GM23338 (cell line): ENCODE measurements around the gene USP20. TPM values are rescaled to one million over a fixed set of nuclear protein-coding genes. Genes with fewer than 3 reads are reported as not detected.

Source experiments
- ATAC-seq: fragments of 200-7000 bp; cut with Tn5 transposase; 3 replicates; pipeline ENCODE4 v1.9.1; 2020
- DNase-seq: peaks from one replicate; pipeline ENCODE4 v3.0.0-alpha.2; 2015; ENCODE audit warnings: low spot score
- H2AFZ ChIP-seq: fragments of 200-600 bp; sonication (generic); 2 replicates; pipeline ENCODE4 v1.8.0; 2016; ENCODE audit warnings: antibody characterized with exemption, mild to moderate bottlenecking, moderate library complexity
- H3F3A ChIP-seq: fragments of 200-600 bp; sonication (generic); replicated peaks from 2 replicates; pipeline ENCODE4 v1.8.0; 2017; ENCODE audit warnings: antibody characterized with exemption, mixed run types, low read depth
- H3K27ac ChIP-seq: fragments of 200-600 bp; sonication (generic); 2 replicates; pipeline ENCODE4 v1.6.1; 2016; ENCODE audit warnings: low read depth
- H3K27me3 ChIP-seq: fragments of 200-600 bp; sonication (generic); 2 replicates; pipeline ENCODE4 v1.8.0; 2016; ENCODE audit warnings: mild to moderate bottlenecking, mixed run types, moderate library complexity; ENCODE audit not compliant: insufficient read depth
- H3K36me3 ChIP-seq: fragments of 200-600 bp; sonication (generic); 2 replicates; pipeline ENCODE4 v1.8.0; 2016; ENCODE audit warnings: mild to moderate bottlenecking; ENCODE audit not compliant: insufficient read depth
- H3K4me1 ChIP-seq: fragments of 200-600 bp; sonication (generic); 2 replicates; pipeline ENCODE4 v1.8.0; 2016; ENCODE audit warnings: mild to moderate bottlenecking, moderate library complexity; ENCODE audit not compliant: insufficient read depth
- H3K4me2 ChIP-seq: fragments of 200-600 bp; sonication (generic); 2 replicates; pipeline ENCODE4 v1.7.1; 2017; ENCODE audit warnings: mixed run types
- H3K4me3 ChIP-seq: fragments of 200-600 bp; sonication (generic); 2 replicates; pipeline ENCODE4 v1.6.1; 2016; ENCODE audit warnings: mixed run types
- H3K79me2 ChIP-seq: fragments of 200-600 bp; sonication (generic); replicated peaks from 2 replicates; pipeline ENCODE4 v1.8.0; 2017; ENCODE audit warnings: mild to moderate bottlenecking; ENCODE audit not compliant: insufficient read depth
- H3K9me2 ChIP-seq: fragments of 200-600 bp; sonication (generic); 2 replicates; pipeline ENCODE4 v1.8.0; 2017; ENCODE audit not compliant: insufficient read depth
- H4K20me1 ChIP-seq: fragments of 200-600 bp; sonication (generic); replicated peaks from 2 replicates; pipeline ENCODE4 v1.8.0; 2017; ENCODE audit warnings: mild to moderate bottlenecking; ENCODE audit not compliant: insufficient read depth
- H3K27ac Mint-ChIP-seq: 2 replicates; pipeline ENCODE4 v1.8.0; 2020; ENCODE audit warnings: inconsistent platforms, mild to moderate bottlenecking, moderate library complexity, mixed read lengths
- H3K27me3 Mint-ChIP-seq: 3 replicates; pipeline ENCODE4 v1.8.0; 2022; ENCODE audit warnings: low read depth, mild to moderate bottlenecking, moderate library complexity, mixed read lengths, inconsistent platforms; ENCODE audit not compliant: insufficient read depth, poor library complexity
- H3K36me3 Mint-ChIP-seq: 3 replicates; pipeline ENCODE4 v1.8.0; 2021; ENCODE audit warnings: low read depth, mild to moderate bottlenecking, inconsistent platforms, moderate library complexity, mixed read lengths
- H3K4me1 Mint-ChIP-seq: 3 replicates; pipeline ENCODE4 v1.8.0; 2020; ENCODE audit warnings: mild to moderate bottlenecking, inconsistent platforms, mixed read lengths
- H3K4me3 Mint-ChIP-seq: 3 replicates; pipeline ENCODE4 v1.8.0; 2021; ENCODE audit warnings: moderate library complexity, mild to moderate bottlenecking, inconsistent platforms, mixed read lengths
- H3K9me3 Mint-ChIP-seq: 3 replicates; pipeline ENCODE4 v1.8.0; 2020; ENCODE audit warnings: moderate library complexity, mild to moderate bottlenecking, inconsistent platforms, mixed read lengths
- CREB1 ChIP-seq: fragments of 250-450 bp; sonication (Bioruptor Pico); IDR thresholded peaks from 2 replicates; pipeline ENCODE4 v1.5.0; 2020; ENCODE audit warnings: low read depth, mild to moderate bottlenecking, moderate library complexity
- CTCF ChIP-seq, 2 experiments: fragments of 200-600 bp in 1 of 2; sonication (generic) in 1 of 2; conservative IDR thresholded peaks; 2 replicates each; pipeline versions ENCODE4 v1.5.1 to v1.6.1; 2016 to 2017; ENCODE audit warnings: antibody characterized with exemption in 2 of 2, low read depth in 2 of 2, mild to moderate bottlenecking in 2 of 2, moderate library complexity in 1 of 2
- EZH2 ChIP-seq: fragments of 200-600 bp; sonication (generic); IDR thresholded peaks from one replicate; pipeline ENCODE4 v1.8.0; 2017; ENCODE audit warnings: antibody characterized with exemption, mild to moderate bottlenecking, low read depth; ENCODE audit not compliant: unreplicated experiment
- EZH2phosphoT487 ChIP-seq: fragments of 200-600 bp; sonication (generic); IDR thresholded peaks from one replicate; pipeline ENCODE4 v1.8.1; 2018; ENCODE audit warnings: antibody characterized with exemption; ENCODE audit not compliant: unreplicated experiment
- JUNB ChIP-seq: IDR thresholded peaks from one replicate; pipeline ENCODE4 v1.6.1; 2016; ENCODE audit warnings: antibody characterized with exemption; ENCODE audit not compliant: unreplicated experiment
- NANOG ChIP-seq: IDR thresholded peaks from 2 replicates; pipeline ENCODE4 v1.6.1; 2016; ENCODE audit warnings: antibody characterized with exemption, borderline replicate concordance
- STAT1 ChIP-seq: IDR thresholded peaks from one replicate; pipeline ENCODE4 v1.6.1; 2016; ENCODE audit warnings: antibody characterized with exemption; ENCODE audit not compliant: unreplicated experiment
- ZNF114 ChIP-seq: fragments of 250-450 bp; sonication (Bioruptor Pico); IDR thresholded peaks from 2 replicates; pipeline ENCODE4 v1.5.0; 2020; ENCODE audit warnings: mild to moderate bottlenecking, moderate library complexity
- ZNF331 ChIP-seq: fragments of 250-450 bp; sonication (Bioruptor Pico); IDR thresholded peaks from 2 replicates; pipeline ENCODE4 v1.5.0; 2020; ENCODE audit warnings: low read depth, mild to moderate bottlenecking, moderate library complexity
- ZNF462 ChIP-seq: fragments of 250-450 bp; sonication (Bioruptor Pico); IDR thresholded peaks from 2 replicates; pipeline ENCODE4 v1.5.0; 2020; ENCODE audit warnings: mild to moderate bottlenecking, moderate library complexity
- polyA plus RNA-seq: library from polyadenylated mRNA; unstranded; fragments of >200 nt; fragmentation: Nextera tagmentation; extraction: Ambion mirVana; gene quantifications from 2 replicates; pipeline ENCODE4 v1.2.1, GENCODE V29; 2016
- total RNA-seq: library from RNA; depleted of rRNA; stranded (reverse); fragments of >200 nt; shearing (Covaris generic); gene quantifications from 2 replicates; pipeline ENCODE4 v1.2.3, GENCODE V29; 2014

Gene USP20
- total and polyA plus RNA-seq, 2 experiments from 2014 or later = 10.4 to 13.0 TPM

- H3K4me3 Mint-ChIP-seq = no peak overlapping the region
- Histone ChIP-seq H3K4me1 (no peaks in the 10 kb centered on the region), H2AFZ (no peak overlapping the region), H3K79me2 (no peaks in the 10 kb centered on the region), H3F3A (no peaks in the 10 kb centered on the region), H3K9me2 (no peaks in the 10 kb centered on the region), H3K36me3 (no peaks in the 10 kb centered on the region), H3K27me3 (no peaks in the 10 kb centered on the region), H3K4me3 (no peak overlapping the region), H3K4me2 (no peak overlapping the region), H4K20me1 (no peaks in the 10 kb centered on the region), H3K27ac (no peak overlapping the region)
- no peaks in the 10 kb centered on the region; the same call in 2 of the 3 replicates for H3K4me1 Mint-ChIP-seq
- peaks cover 2% of the 10 kb centered on the region; the same call in 1 of the 3 replicates for H3K36me3 Mint-ChIP-seq
- H3K27ac Mint-ChIP-seq = no peak overlapping the region
- DNase-seq = no peak
- H3K9me3 Mint-ChIP-seq = no peaks in the 10 kb centered on the region
- TF ChIP-seq EZH2phosphoT487 (no peak), ZNF114 (CRISPR knock-in tag) (no peak)
- H3K27me3 Mint-ChIP-seq = peaks cover 18% of the 10 kb centered on the region
- ATAC-seq = no peak
These were observed 35.8 kb downstream of the USP20 start for GRCh38 chr9:129871046-129871445.

- no peak overlapping the region for H3K4me2 ChIP-seq
- no peak for TF ChIP-seq STAT1
- no peak for TF ChIP-seq NANOG
- no peak for TF ChIP-seq ZNF462 (CRISPR knock-in tag)
- no peak for TF ChIP-seq ZNF114 (CRISPR knock-in tag)
- TF ChIP-seq ZNF331 = no peak
- no peak for TF ChIP-seq CREB1 (CRISPR knock-in tag)
- TF ChIP-seq EZH2 = no peak
- TF ChIP-seq CTCF (conservative IDR thresholded peaks at IDR 0.05; ENCODE audit: low read depth in 2 of 2) = no peak
- TF ChIP-seq EZH2phosphoT487 = no peak
- TF ChIP-seq JUNB = no peak
These were observed 38.4 kb downstream of the USP20 start for GRCh38 chr9:129873563-129874190.

More at GRCh38 chr9:129873563-129874190, 38.4 kb downstream of the USP20 start:
- H3K4me3 Mint-ChIP-seq = no peak overlapping the region
- Histone ChIP-seq H2AFZ (no peak overlapping the region), H3K4me1 (no peaks in the 10 kb centered on the region), H3K27ac (no peak overlapping the region), H3K79me2 (no peaks in the 10 kb centered on the region), H3K4me3 (no peak overlapping the region), H3K9me2 (no peaks in the 10 kb centered on the region), H3F3A (no peaks in the 10 kb centered on the region), H3K27me3 (no peaks in the 10 kb centered on the region), H4K20me1 (no peaks in the 10 kb centered on the region), H3K36me3 (no peaks in the 10 kb centered on the region)
- no peak for DNase-seq
- no peak overlapping the region for H3K27ac Mint-ChIP-seq
- H3K27me3 Mint-ChIP-seq = peaks cover 14% of the 10 kb centered on the region
- ATAC-seq = no peak
- H3K9me3 Mint-ChIP-seq = no peaks in the 10 kb centered on the region
- no peaks in the 10 kb centered on the region for H3K36me3 Mint-ChIP-seq
- H3K4me1 Mint-ChIP-seq = no peaks in the 10 kb centered on the region; the same call in 2 of the 3 replicates
